Immature natural killer cell (primary cell): ENCODE results near the gene GPX4. TPM values are rescaled to one million over a fixed set of nuclear protein-coding genes. Genes with fewer than 3 reads are reported as not detected.

ENCODE experiments used
- DNase-seq, 3 donors: peaks; one replicate each; pipeline ENCODE4 v3.0.0; 2022; ENCODE audit warnings: mixed read lengths in 1 of 3
- H3K27ac Mint-ChIP-seq, 6 donors: one replicate each; pipeline ENCODE4 v1.8.0; 2020; ENCODE audit warnings: mixed read lengths in 6 of 6, mild to moderate bottlenecking in 5 of 6, inconsistent platforms in 4 of 6, moderate library complexity in 3 of 6
- H3K27me3 Mint-ChIP-seq, 3 donors: one replicate each; pipeline ENCODE4 v1.8.0; 2020 to 2021; ENCODE audit warnings: low read depth in 3 of 3, mild to moderate bottlenecking in 3 of 3, mixed read lengths in 3 of 3, moderate library complexity in 3 of 3, inconsistent platforms in 1 of 3
- H3K36me3 Mint-ChIP-seq, 3 donors: one replicate each; pipeline ENCODE4 v1.8.0; 2020; ENCODE audit warnings: mixed read lengths in 3 of 3, inconsistent platforms in 2 of 3, mild to moderate bottlenecking in 2 of 3
- H3K4me1 Mint-ChIP-seq, 2 donors: one replicate each; pipeline ENCODE4 v1.8.0; 2020; ENCODE audit warnings: inconsistent platforms in 2 of 2, mild to moderate bottlenecking in 2 of 2, mixed read lengths in 2 of 2, moderate library complexity in 1 of 2
- H3K4me3 Mint-ChIP-seq, 5 donors: one replicate each; pipeline ENCODE4 v1.8.0; 2020; ENCODE audit warnings: mild to moderate bottlenecking in 5 of 5, mixed read lengths in 5 of 5, inconsistent platforms in 3 of 5, moderate library complexity in 3 of 5
- H3K9me3 Mint-ChIP-seq, 6 donors: one replicate each; pipeline ENCODE4 v1.8.0; 2020; ENCODE audit warnings: mild to moderate bottlenecking in 6 of 6, mixed read lengths in 6 of 6, inconsistent platforms in 4 of 6, moderate library complexity in 3 of 6
- polyA plus RNA-seq, 3 donors: library from polyadenylated mRNA; unstranded; fragments of 300-500 nt; fragmentation: Illumina TruSeq; gene quantifications; one replicate each; pipeline ENCODE4 v1.2.3, GENCODE V29; 2021

The GPX4 gene
- polyA plus RNA-seq, 3 donors from 2014 or later: 225 to 320 (median 280) TPM

- Mint-ChIP-seq H3K4me1 (peaks cover 27 to 35% of the 10 kb centered on the region in 2 donors), H3K36me3 (no peaks in the 10 kb centered on the region), H3K27me3 (peaks cover 0 to 8% (median 0%) of the 10 kb centered on the region in 3 donors), H3K9me3 (no peaks in the 10 kb centered on the region), H3K27ac (peak overlapping the region; percentile 72 to 91 (median 84)), H3K4me3 (peak overlapping the region; percentile 85 to 93 (median 89))
- DNase-seq: no peak
These were observed 9.8 kb upstream of the GPX4 start for GRCh38 chr19:1093811-1094553.

DNA sequence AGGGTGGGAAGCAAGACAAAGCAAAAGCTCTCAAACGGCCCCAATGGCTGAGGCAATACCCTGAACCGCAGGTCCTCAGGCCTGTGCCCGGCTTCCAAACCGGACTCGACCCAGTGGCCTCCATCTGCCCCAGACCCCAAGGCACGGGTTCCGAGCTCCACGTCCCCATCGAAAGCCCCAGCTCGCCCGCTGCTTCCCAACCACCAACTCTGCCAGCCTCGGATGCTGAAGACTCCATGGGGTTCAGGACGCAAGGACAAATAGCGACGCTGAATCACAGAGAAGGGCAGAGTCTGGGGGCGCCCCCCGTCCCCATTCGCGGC lies 9.2 kb upstream of the GPX4 start:
- H3K36me3 Mint-ChIP-seq: no peaks in the 10 kb centered on the region
- no peaks in the 10 kb centered on the region for H3K9me3 Mint-ChIP-seq
- H3K27me3 Mint-ChIP-seq: peaks cover 0 to 8% (median 0%) of the 10 kb centered on the region in 3 donors
- H3K27ac Mint-ChIP-seq: peak overlapping the region; percentile 72 to 91 (median 84)
- H3K4me3 Mint-ChIP-seq: peak overlapping the region; percentile 85 to 93 (median 89)
- H3K4me1 Mint-ChIP-seq: peaks cover 28 to 38% of the 10 kb centered on the region in 2 donors
- DNase-seq: no peak

GRCh38 chr19:1094978-1095701 lies 8.7 kb upstream of the GPX4 start, which contains the start of gene POLR2E:
Gene POLR2E, minus strand, starts transcription at chr19:1095375. Its CDS starts 60 bp downstream, at chr19:1095315.
- DNase-seq: peak; percentile 98 to 99 (median 98)
- Mint-ChIP-seq H3K9me3 (no peaks in the 10 kb centered on the region), H3K27ac (peak within 1 kb of the TSS; percentile 81 to 93 (median 88)), H3K27me3 (peaks cover 0 to 8% (median 2%) of the 10 kb centered on the region in 3 donors), H3K4me3 (peak within 1 kb of the TSS; percentile 85 to 93 (median 89)), H3K4me1 (peaks cover 32 to 40% of the 10 kb centered on the region in 2 donors), H3K36me3 (no peaks in the 10 kb centered on the region)

DNA sequence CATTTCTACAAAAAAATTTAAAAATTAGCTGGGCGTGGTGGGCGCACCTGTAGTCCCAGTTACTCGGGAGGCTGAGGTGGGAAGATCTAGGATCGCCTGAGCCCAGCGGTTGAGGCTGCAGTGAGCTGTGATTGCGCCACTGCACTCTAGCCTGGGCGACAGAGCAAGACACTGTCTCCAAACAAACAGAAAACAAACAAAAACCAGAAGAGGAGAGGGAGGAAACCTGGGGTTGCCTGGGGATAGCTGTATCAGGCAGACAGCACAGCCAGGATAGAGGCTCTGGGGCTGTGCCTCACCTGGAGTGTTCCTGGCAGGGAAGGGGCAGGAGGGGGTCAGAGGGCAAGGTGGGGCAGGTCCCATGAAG lies 6.0 kb upstream of the GPX4 start:
- H3K27ac Mint-ChIP-seq: no peak overlapping the region
- DNase-seq: no peak
- H3K4me3 Mint-ChIP-seq: no peak overlapping the region
- H3K9me3 Mint-ChIP-seq: no peaks in the 10 kb centered on the region
- peaks cover 46 to 54% of the 10 kb centered on the region in 2 donors for H3K4me1 Mint-ChIP-seq
- H3K27me3 Mint-ChIP-seq: peaks cover 0 to 8% (median 2%) of the 10 kb centered on the region in 3 donors
- H3K36me3 Mint-ChIP-seq: no peaks in the 10 kb centered on the region

GRCh38 chr19:1098177-1099051 lies 5.4 kb upstream of the GPX4 start:
- peaks cover 46 to 55% of the 10 kb centered on the region in 2 donors for H3K4me1 Mint-ChIP-seq
- H3K36me3 Mint-ChIP-seq: no peaks in the 10 kb centered on the region
- no peak for DNase-seq
- H3K4me3 Mint-ChIP-seq: no peak overlapping the region
- H3K9me3 Mint-ChIP-seq: no peaks in the 10 kb centered on the region
- peak overlapping the region in 3 of 6 donors; percentile 40 to 77 (median 45) for H3K27ac Mint-ChIP-seq
- H3K27me3 Mint-ChIP-seq: peaks cover 3 to 8% (median 4%) of the 10 kb centered on the region in 3 donors

GRCh38 chr19:1101337-1101698 lies 2.5 kb upstream of the GPX4 start:
- H3K9me3 Mint-ChIP-seq: no peaks in the 10 kb centered on the region
- H3K4me3 Mint-ChIP-seq: peak overlapping the region; percentile 51 to 79 (median 65)
- peaks cover 25 to 43% of the 10 kb centered on the region in 2 donors for H3K4me1 Mint-ChIP-seq
- peak in 1 of 3 donors; percentile 32 for DNase-seq
- H3K36me3 Mint-ChIP-seq: no peaks in the 10 kb centered on the region
- H3K27me3 Mint-ChIP-seq: peaks cover 8 to 13% (median 11%) of the 10 kb centered on the region in 3 donors
- H3K27ac Mint-ChIP-seq: peak overlapping the region; percentile 91 to 96 (median 94)

DNA sequence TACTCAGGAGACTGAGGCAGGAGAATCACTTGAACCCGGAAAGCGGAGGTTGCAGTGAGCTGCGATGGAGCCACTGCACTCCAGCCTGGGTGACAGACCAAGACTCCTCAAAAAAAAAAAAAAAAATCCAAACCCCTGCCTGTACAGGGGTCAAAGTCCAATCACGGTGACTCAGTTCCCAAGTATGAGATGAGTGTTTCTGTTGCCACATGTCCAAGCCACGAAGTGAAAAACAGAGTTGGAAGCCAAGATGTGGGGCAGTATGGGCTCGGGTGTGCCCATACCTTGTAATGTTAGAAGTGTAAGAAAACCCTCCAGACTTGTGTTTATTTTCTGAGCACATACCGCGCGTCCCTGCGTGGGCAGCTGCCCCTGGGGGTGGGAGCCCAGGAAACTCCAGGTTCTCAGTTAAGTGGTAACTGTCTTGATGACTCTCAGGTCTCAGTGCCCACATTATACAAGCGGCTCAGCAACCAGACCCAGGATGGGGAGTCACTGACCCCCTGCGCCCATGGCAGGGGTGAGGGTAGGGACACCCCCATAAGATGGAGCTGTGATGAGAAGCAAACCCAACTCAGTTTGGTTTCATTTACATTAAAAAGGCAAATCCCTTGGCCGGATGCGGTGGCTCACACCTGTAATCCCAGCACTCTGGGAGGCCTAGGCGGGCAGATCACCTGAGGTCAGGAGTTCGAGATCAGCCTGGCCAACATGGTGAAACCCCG lies 1.2 kb upstream of the GPX4 start:
- Mint-ChIP-seq H3K9me3 (no peaks in the 10 kb centered on the region), H3K4me1 (peaks cover 25 to 43% of the 10 kb centered on the region in 2 donors), H3K27me3 (peaks cover 11 to 16% (median 11%) of the 10 kb centered on the region in 3 donors), H3K4me3 (peak overlapping the region in 4 of 5 donors; percentile 72 to 80 (median 76)), H3K27ac (peak overlapping the region; percentile 88 to 96 (median 94)), H3K36me3 (no peaks in the 10 kb centered on the region)
- DNase-seq: no peak

- H3K27ac Mint-ChIP-seq: peak overlapping the region; percentile 88 to 96 (median 94)
- H3K4me3 Mint-ChIP-seq: peak overlapping the region; percentile 72 to 80 (median 76)
- no peak for DNase-seq
- H3K36me3 Mint-ChIP-seq: no peaks in the 10 kb centered on the region
- peaks cover 25 to 41% of the 10 kb centered on the region in 2 donors for H3K4me1 Mint-ChIP-seq
- H3K27me3 Mint-ChIP-seq: peaks cover 11 to 16% (median 11%) of the 10 kb centered on the region in 3 donors
- no peaks in the 10 kb centered on the region for H3K9me3 Mint-ChIP-seq
These were observed 574 bp upstream of the GPX4 start for GRCh38 chr19:1103132-1103707.

GRCh38 chr19:1104311-1105007 lies 665 bp downstream of the GPX4 start:
- H3K9me3 Mint-ChIP-seq: no peaks in the 10 kb centered on the region
- no peaks in the 10 kb centered on the region for H3K36me3 Mint-ChIP-seq
- peaks cover 25 to 34% of the 10 kb centered on the region in 2 donors for H3K4me1 Mint-ChIP-seq
- peaks cover 11 to 18% (median 13%) of the 10 kb centered on the region in 3 donors for H3K27me3 Mint-ChIP-seq
- H3K4me3 Mint-ChIP-seq: peak overlapping the region; percentile 38 to 75 (median 51)
- peak overlapping the region in 5 of 6 donors; percentile 40 to 70 (median 57) for H3K27ac Mint-ChIP-seq
- peak; percentile 80 to 81 (median 81) for DNase-seq

- Mint-ChIP-seq H3K4me1 (peaks cover 20 to 32% of the 10 kb centered on the region in 2 donors), H3K9me3 (no peaks in the 10 kb centered on the region), H3K27me3 (peaks cover 9 to 18% (median 14%) of the 10 kb centered on the region in 3 donors)
These were observed 1.4 kb downstream of the GPX4 start for GRCh38 chr19:1105008-1105872.

More at GRCh38 chr19:1105008-1105872, 1.4 kb downstream of the GPX4 start:
- peak overlapping the region; percentile 49 to 74 (median 67) for H3K27ac Mint-ChIP-seq
- no peaks in the 10 kb centered on the region for H3K36me3 Mint-ChIP-seq
- peak overlapping the region; percentile 40 to 77 (median 59) for H3K4me3 Mint-ChIP-seq
- DNase-seq: no peak
